IPS-20b (cell line): Measurements from ENCODE around the gene ANO1.

Experiments
- H3K27ac ChIP-seq: one replicate; pipeline ENCODE4 v1.5.1; 2013; ENCODE audit warnings: low read length
- H3K27me3 ChIP-seq: 2 replicates; pipeline ENCODE4 v1.6.1; 2013; ENCODE audit warnings: mild to moderate bottlenecking, low read length, inconsistent platforms; ENCODE audit not compliant: insufficient read depth
- H3K36me3 ChIP-seq: 2 replicates; pipeline ENCODE4 v1.6.1; 2013; ENCODE audit warnings: low read depth, mild to moderate bottlenecking, inconsistent platforms, low read length, moderate library complexity; ENCODE audit not compliant: insufficient read depth
- H3K4me1 ChIP-seq: 2 replicates; pipeline ENCODE4 v1.6.1; 2013; ENCODE audit warnings: mild to moderate bottlenecking, control low read depth, inconsistent platforms, low read length, moderate library complexity; ENCODE audit not compliant: insufficient read depth
- H3K4me3 ChIP-seq: 2 replicates; pipeline ENCODE4 v1.5.1; 2013; ENCODE audit warnings: mild to moderate bottlenecking, low read length, inconsistent platforms
- H3K9ac ChIP-seq: 2 replicates; pipeline ENCODE4 v1.6.1; 2013; ENCODE audit warnings: low read depth, mild to moderate bottlenecking, inconsistent platforms, low read length, moderate library complexity
- H3K9me3 ChIP-seq: 2 replicates; pipeline ENCODE4 v1.6.1; 2013; ENCODE audit warnings: mild to moderate bottlenecking, low read depth, low read length, inconsistent platforms; ENCODE audit not compliant: insufficient read depth

The ANO1 gene

DNA sequence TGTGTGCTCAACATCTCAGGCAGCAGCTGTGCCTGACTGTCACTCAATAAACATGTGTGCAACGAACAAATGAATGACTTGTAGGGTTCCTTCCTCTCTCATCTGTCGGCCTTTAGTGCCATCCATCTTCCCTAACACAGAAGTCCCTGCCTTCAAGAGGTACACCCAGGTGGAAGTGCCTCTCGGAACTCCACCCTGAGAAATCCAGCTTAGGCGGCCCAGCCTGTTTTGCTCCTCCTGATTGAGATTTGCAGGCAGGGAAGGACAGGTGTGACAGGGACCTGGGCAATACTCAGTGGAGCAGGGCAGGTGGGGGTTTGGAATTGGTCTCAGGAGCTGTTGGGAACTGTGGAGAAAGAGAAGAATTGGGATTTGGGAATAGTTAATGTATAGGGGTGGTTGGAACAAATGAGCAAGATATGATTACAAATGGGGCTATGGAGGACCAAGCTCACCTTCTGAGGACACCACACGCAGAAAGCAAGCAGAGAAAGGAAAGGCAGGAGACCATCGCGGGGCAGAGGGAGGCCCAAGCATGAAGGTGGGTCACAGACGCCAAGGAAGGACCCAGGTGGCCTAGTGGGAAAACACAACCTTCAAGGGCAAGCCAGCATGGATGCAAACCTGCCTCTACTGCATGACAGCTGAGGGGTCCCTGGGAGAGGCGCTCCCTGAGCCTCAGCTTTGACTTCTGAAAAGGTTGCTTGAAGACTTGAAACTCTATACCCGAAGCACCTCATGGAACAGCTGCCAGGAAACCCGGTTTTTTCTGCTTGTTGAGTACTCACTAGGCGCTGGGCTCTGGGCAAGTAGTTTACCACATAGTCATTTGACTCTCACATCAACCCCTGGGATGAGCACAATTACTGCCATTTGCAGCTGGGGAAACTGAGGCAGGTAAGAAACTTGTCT lies 40.9 kb upstream of the ANO1 start:
- Histone ChIP-seq H3K9ac (no peak overlapping the region), H3K4me3 (no peak overlapping the region), H3K27ac (no peak overlapping the region), H3K9me3 (peaks cover 31% of the 10 kb centered on the region), H3K27me3 (0 out of 2 replicates have a peak, but pooled peaks cover 8% of the 10 kb centered on the region), H3K4me1 (no peaks in the 10 kb centered on the region), H3K36me3 (no peaks in the 10 kb centered on the region)

DNA sequence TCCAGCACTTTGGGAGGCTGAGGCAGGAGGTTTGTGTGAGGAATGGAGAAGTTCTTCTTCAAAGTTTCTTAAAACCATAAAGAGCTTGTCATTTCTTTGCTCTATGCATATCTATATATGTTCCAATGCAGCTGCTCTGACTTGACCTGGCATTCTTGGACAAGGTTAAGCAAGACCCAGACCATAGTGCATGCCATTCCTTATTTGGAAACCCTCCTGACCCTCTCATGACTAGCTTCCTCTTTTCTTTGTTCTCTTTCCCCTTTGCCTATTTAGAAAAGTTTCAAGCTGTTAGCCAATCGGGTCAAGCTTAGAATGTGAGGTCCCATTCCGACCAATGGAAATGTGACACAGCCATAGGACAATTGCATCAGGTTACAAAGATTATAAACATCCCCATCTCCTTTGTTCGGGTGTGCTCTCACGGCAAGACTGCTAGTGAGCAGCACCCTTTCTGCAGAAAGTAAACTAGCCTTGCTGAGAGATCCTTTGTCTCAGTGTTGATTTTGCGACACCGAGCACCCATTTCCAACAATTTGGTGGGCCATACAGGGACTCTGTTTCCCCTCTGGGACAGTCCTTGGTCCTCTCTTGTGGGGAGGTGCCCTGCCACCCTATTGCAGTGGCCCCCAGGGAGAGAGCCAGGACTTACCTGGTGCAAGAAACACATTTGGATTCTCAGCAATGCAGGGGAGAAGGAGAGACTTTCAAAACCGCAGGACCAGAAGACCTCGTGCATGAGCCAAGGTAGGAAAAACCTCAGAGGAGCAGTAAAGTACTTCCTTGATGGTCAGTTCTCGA lies 39.9 kb upstream of the ANO1 start:
- no peaks in the 10 kb centered on the region for H3K4me1 ChIP-seq
- no peak overlapping the region for H3K9ac ChIP-seq
- peaks cover 40% of the 10 kb centered on the region for H3K9me3 ChIP-seq
- no peaks in the 10 kb centered on the region for H3K36me3 ChIP-seq
- H3K27me3 ChIP-seq, result 0 out of 2 replicates have a peak, but pooled peaks cover 3% of the 10 kb centered on the region
- no peak overlapping the region for H3K27ac ChIP-seq
- H3K4me3 ChIP-seq, result no peak overlapping the region

GRCh38 chr11:70040452-70040851 lies 37.7 kb upstream of the ANO1 start:
- peaks cover 53% of the 10 kb centered on the region for H3K9me3 ChIP-seq

DNA sequence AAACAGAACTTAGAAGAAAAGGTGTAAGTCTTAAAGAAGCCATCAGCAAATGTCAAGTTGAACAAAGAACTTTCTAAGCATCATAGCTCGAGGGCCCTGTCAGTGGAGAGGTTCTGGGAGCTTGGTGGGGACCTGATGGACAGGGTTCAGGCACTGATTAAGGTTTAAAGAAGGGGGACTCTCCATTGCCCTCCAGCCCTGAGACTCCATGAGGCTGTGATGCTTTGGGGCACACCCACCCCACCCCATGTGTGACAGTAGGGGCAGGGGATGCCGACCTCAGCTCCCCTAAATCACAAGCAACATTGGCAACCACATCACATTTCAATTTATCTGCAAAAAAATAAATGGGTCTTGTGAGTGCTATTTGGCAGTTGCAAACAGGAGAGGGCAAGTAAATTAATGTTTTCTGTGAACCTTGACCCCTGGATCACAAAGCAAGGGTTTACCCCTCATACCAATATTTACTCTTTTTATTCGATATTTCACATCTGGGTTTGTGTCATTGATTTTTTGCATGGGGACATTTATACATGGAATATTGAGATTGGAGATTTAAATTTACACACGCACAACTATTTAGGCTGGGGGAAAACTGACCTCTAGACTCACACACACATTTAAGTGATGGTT lies 37.1 kb upstream of the ANO1 start:
- H3K9me3 ChIP-seq, result peaks cover 53% of the 10 kb centered on the region
- H3K27ac ChIP-seq, result no peak overlapping the region
- no peak overlapping the region for H3K4me3 ChIP-seq
- no peaks in the 10 kb centered on the region for H3K27me3 ChIP-seq
- no peaks in the 10 kb centered on the region for H3K36me3 ChIP-seq
- H3K9ac ChIP-seq, result no peak overlapping the region
- no peaks in the 10 kb centered on the region for H3K4me1 ChIP-seq

More at GRCh38 chr11:70040452-70040851, 37.7 kb upstream of the ANO1 start:
- H3K27ac ChIP-seq, result no peak overlapping the region
- no peak overlapping the region for H3K9ac ChIP-seq
- H3K27me3 ChIP-seq, result no peaks in the 10 kb centered on the region
- H3K36me3 ChIP-seq, result no peaks in the 10 kb centered on the region
- no peak overlapping the region for H3K4me3 ChIP-seq
- H3K4me1 ChIP-seq, result no peaks in the 10 kb centered on the region

- H3K27me3 ChIP-seq, result no peaks in the 10 kb centered on the region
- peaks cover 44% of the 10 kb centered on the region for H3K9me3 ChIP-seq
Measured at GRCh38 chr11:70043482-70043881, 34.6 kb upstream of the ANO1 start.

DNA sequence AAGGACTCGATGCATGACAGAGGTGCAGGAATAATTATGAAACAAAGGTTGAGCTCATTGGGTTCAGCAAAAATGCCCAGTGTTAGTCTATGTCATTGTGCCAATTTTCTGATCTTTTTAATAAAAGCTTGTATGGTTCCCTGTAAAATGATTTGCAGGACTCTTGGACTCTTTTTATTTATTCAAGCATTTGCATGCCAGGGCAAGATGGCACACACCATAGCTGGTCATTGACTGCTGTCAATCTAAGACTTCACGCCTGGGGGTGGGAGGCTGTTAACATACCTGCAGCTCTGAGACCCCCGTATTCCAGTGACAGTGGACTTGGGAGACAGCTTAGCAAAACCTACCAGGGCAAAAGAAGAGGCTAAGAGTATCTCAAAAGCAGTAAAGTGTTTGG lies 32.0 kb upstream of the ANO1 start:
- Histone ChIP-seq H3K36me3 (no peaks in the 10 kb centered on the region), H3K27ac (no peak overlapping the region), H3K9me3 (peaks cover 22% of the 10 kb centered on the region), H3K9ac (no peak overlapping the region), H3K27me3 (no peaks in the 10 kb centered on the region), H3K4me3 (no peak overlapping the region), H3K4me1 (no peaks in the 10 kb centered on the region; the same call in 1 of the 2 replicates)

More at GRCh38 chr11:70043482-70043881, 34.6 kb upstream of the ANO1 start:
- H3K9ac ChIP-seq, result no peak overlapping the region
- no peaks in the 10 kb centered on the region for H3K4me1 ChIP-seq
- H3K36me3 ChIP-seq, result no peaks in the 10 kb centered on the region
- H3K27ac ChIP-seq, result no peak overlapping the region
- H3K4me3 ChIP-seq, result no peak overlapping the region

- Histone ChIP-seq H3K9ac (no peak overlapping the region), H3K9me3 (peaks cover 11% of the 10 kb centered on the region), H3K4me3 (no peak overlapping the region), H3K27ac (no peak overlapping the region), H3K27me3 (no peaks in the 10 kb centered on the region), H3K36me3 (no peaks in the 10 kb centered on the region), H3K4me1 (no peaks in the 10 kb centered on the region; the same call in 1 of the 2 replicates)
Measured at GRCh38 chr11:70048279-70049024, 29.7 kb upstream of the ANO1 start.

- H3K9me3 ChIP-seq, result peaks cover 5% of the 10 kb centered on the region
- H3K27ac ChIP-seq, result no peak overlapping the region
- no peak overlapping the region for H3K4me3 ChIP-seq
- no peak overlapping the region for H3K9ac ChIP-seq
- H3K36me3 ChIP-seq, result no peaks in the 10 kb centered on the region
- no peaks in the 10 kb centered on the region for H3K27me3 ChIP-seq
- no peaks in the 10 kb centered on the region; the same call in 1 of the 2 replicates for H3K4me1 ChIP-seq
Measured at GRCh38 chr11:70049045-70049444, 29.1 kb upstream of the ANO1 start.

DNA sequence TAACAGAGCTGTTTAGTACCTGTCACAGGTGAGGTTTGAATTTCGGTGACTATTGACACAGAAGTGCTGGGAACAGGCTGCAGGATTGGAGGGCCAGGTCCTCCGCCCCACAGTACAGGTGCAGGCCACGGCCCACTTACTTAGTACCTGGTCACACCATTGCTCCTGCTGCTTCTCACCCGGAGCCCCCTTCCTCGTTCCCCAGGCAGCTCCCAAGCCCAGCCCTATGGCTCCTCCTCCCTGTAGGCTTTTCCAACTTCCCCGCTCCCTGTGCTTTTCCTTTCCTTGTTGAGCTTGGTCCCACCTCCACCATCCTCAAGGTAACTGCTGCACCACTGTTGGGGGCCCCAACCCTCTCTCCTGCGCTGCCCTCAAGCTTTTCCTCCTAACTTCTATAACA lies 27.9 kb upstream of the ANO1 start:
- H3K4me1 ChIP-seq, result no peaks in the 10 kb centered on the region; the same call in 1 of the 2 replicates
- H3K27me3 ChIP-seq, result no peaks in the 10 kb centered on the region
- no peaks in the 10 kb centered on the region for H3K9me3 ChIP-seq
- no peak overlapping the region for H3K4me3 ChIP-seq
- H3K36me3 ChIP-seq, result no peaks in the 10 kb centered on the region
- no peak overlapping the region for H3K27ac ChIP-seq
- no peak overlapping the region for H3K9ac ChIP-seq

DNA sequence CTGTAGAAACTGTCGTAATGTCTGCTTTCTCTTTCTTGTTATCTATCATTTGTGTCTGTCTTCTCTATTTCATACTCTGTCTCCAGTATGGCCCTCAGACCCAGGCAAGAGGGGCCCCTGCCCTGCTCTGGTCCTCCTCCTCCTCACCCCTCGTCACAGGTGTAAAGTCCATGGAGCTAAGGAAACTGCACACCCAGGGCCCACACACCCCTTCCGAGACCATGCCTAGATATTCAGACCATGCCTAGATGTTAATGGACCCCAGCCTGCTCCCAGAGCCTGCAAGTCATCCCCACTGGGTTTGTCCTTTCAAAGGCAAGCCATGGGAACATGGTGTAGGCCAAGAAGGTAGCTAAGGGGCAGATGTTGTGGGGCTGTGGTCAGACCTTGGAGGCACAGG lies 24.1 kb upstream of the ANO1 start:
- no peak overlapping the region for H3K27ac ChIP-seq
- H3K9ac ChIP-seq, result no peak overlapping the region
- H3K36me3 ChIP-seq, result no peaks in the 10 kb centered on the region
- H3K27me3 ChIP-seq, result no peaks in the 10 kb centered on the region
- H3K4me3 ChIP-seq, result no peak overlapping the region
- no peaks in the 10 kb centered on the region for H3K9me3 ChIP-seq
- H3K4me1 ChIP-seq, result no peaks in the 10 kb centered on the region

DNA sequence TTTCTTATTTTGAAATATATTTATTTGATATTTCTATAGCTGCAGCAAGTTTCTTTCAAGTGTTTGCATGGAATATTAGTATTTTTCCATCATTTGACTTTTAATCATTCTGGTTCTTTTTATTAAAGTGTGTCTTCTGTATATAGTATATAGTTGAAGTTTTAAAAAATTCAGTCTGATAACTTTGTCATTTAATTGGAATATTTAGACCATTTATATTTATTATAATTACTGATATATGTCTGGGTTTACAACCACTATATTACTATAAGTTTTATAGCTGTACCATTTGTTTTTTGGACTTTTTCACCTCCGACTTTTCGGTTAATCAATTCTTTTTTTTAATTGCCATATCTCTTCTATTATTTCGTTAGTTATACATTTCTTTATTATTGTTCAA lies 22.7 kb upstream of the ANO1 start:
- H3K4me3 ChIP-seq, result no peak overlapping the region
- H3K9ac ChIP-seq, result no peak overlapping the region
- H3K9me3 ChIP-seq, result no peaks in the 10 kb centered on the region
- no peaks in the 10 kb centered on the region for H3K27me3 ChIP-seq
- no peak overlapping the region for H3K27ac ChIP-seq
- H3K4me1 ChIP-seq, result no peaks in the 10 kb centered on the region
- H3K36me3 ChIP-seq, result no peaks in the 10 kb centered on the region
